ENCODE data around the gene NDUFB1. TPM values are rescaled to one million over a fixed set of nuclear protein-coding genes. Genes with fewer than 3 reads are reported as not detected.

The NDUFB1 gene
- total RNA-seq, 2 donors from 2014 or later, result 36.6 to 186 TPM

DNA sequence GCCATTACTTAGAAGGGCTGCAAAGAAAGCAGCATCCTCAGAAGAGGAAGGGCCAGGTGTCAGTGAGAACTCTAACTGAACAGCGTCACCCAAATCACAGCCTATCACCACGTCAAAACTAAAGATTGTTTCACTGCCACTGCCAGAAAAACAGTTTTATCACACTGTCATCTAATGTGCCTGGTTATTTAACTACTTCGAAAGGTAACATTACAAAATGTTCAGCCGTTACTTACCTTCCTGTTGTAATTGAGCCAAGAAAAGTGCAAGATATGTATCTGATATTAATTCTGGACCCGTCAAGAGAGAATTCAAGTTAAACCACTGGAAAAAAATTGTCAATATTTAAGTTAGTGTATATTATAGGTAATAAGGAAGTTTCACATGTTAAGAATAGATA, 33.0 kb downstream of the NDUFB1 start:
- Histone ChIP-seq H3K9me3 (no peaks in the 10 kb centered on the region), H3K36me3 (replicated peaks in 1 of 2; ENCODE audit: insufficient read depth in 1 of 2, low read depth in 2 of 2) (peaks cover 0 to 2% of the 10 kb centered on the region in 2 donors), H3K27ac (no peak overlapping the region), H3K4me1 (no peaks in the 10 kb centered on the region), H3K4me3 (no peak overlapping the region), H3K27me3 (no peaks in the 10 kb centered on the region)
- intact Hi-C loops (cut with DNase I), result no loop called here
- WGBS, 2 donors, result 63 to 66% methylated on average over 5 of the region's 5 CpGs
- ATAC-seq (no peak), DNase-seq (no peak)
- TF ChIP-seq POLR2A (IDR thresholded peaks at IDR 0.05) (no peak), CTCF (IDR thresholded peaks at IDR 0.05) (no peak)

DNA sequence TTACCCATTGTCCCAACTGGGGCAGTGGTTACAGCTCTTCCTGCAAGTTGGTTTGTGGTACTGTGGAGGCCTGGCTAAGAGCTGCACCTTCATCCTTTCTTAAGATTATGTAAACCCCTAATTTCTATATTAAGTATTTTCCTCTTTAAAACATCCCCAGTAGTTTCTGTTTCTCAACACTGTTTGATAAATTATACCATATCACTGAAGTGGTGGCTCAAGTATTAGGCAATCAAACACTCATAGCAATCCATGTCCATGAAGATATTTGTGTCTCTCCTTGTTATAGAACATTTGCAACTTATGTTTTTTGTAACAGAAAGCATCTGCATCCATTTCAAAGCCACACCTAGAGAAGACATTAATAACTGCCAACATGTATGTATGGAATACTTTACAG, 47.0 kb downstream of the NDUFB1 start:
- ATAC-seq (no peak), DNase-seq (no peak)
- no peaks in the 10 kb centered on the region for H3K4me1 ChIP-seq
- TF ChIP-seq CTCF (IDR thresholded peaks at IDR 0.05), result no peak
- no peak for TF ChIP-seq POLR2A (IDR thresholded peaks at IDR 0.05)
- no peak overlapping the region for H3K27ac ChIP-seq
- H3K4me3 ChIP-seq, result no peak overlapping the region
- H3K27me3 ChIP-seq, result no peaks in the 10 kb centered on the region
- no peaks in the 10 kb centered on the region for H3K9me3 ChIP-seq
- peaks cover 5 to 8% of the 10 kb centered on the region in 2 donors for H3K36me3 ChIP-seq (replicated peaks in 1 of 2; ENCODE audit: insufficient read depth in 1 of 2, low read depth in 2 of 2)
- intact Hi-C loops (cut with DNase I), result no loop called here

Other genes with a start within 250 kb of the NDUFB1 start
- 100 to 1,000 TPM in 1 of 2 donors, 10 to 100 TPM in 1; 52.1 to 129 TPM for gene FBLN5, start 174.0 kb downstream of the NDUFB1 start, total RNA-seq
- gene TRIP11, start 81.6 kb downstream of the NDUFB1 start, total RNA-seq, result 10 to 100 TPM; 25.2 to 33.6 TPM
- 10 to 100 TPM in 1 of 2 donors, 1 to 10 TPM in 1; 5.9 to 16.1 TPM for gene ATXN3, start 15.1 kb downstream of the NDUFB1 start, total RNA-seq
- gene CPSF2, start 263 bp upstream of the NDUFB1 start, total RNA-seq, result 10 to 100 TPM in 1 of 2 donors, 1 to 10 TPM in 1; 7.8 to 19.1 TPM
- gene SLC24A4, start 201.5 kb upstream of the NDUFB1 start, total RNA-seq, result under 1 TPM in 1 of 2 donors, not detected in 1; 0.26 TPM